ENCODE measurements around the gene EMX2.

EMX2 gene

GRCh38 chr10:117532451-117533107, 10.0 kb upstream of the EMX2 start:
- DNase-seq: no peak

GRCh38 chr10:117533507-117534281, 8.9 kb upstream of the EMX2 start:
- DNase-seq: no peak

- no peak for DNase-seq
These were observed 7.9 kb upstream of the EMX2 start for GRCh38 chr10:117534321-117535297.

GRCh38 chr10:117535298-117536071, 7.1 kb upstream of the EMX2 start:
- DNase-seq: no peak

GRCh38 chr10:117536072-117536865, 6.3 kb upstream of the EMX2 start:
- no peak for DNase-seq

- no peak for DNase-seq
These were observed 5.6 kb upstream of the EMX2 start for GRCh38 chr10:117536866-117537435.

- DNase-seq: no peak
These were observed 5.1 kb upstream of the EMX2 start for GRCh38 chr10:117537436-117537903.

GRCh38 chr10:117537904-117538524, 4.5 kb upstream of the EMX2 start:
- no peak for DNase-seq

- DNase-seq: no peak
These were observed 3.2 kb upstream of the EMX2 start for GRCh38 chr10:117539361-117539773.

GRCh38 chr10:117539903-117540639, 2.5 kb upstream of the EMX2 start:
- no peak for DNase-seq

GRCh38 chr10:117540640-117541404, 1.7 kb upstream of the EMX2 start:
- no peak for DNase-seq

- peak; percentile 51 for DNase-seq
These were observed 1.1 kb upstream of the EMX2 start for GRCh38 chr10:117541405-117541908.

- DNase-seq: peak; percentile 58
These were observed 439 bp upstream of the EMX2 start for GRCh38 chr10:117541909-117542705.

GRCh38 chr10:117543225-117544003, 868 bp downstream of the EMX2 start:
- DNase-seq: peak; percentile 23

- DNase-seq: no peak
These were observed 1.6 kb downstream of the EMX2 start for GRCh38 chr10:117544004-117544701.

GRCh38 chr10:117544711-117545140, 2.2 kb downstream of the EMX2 start:
- DNase-seq: no peak

Measured in GOT3 (cell line).